Hippocampal formation (tissue), 2 donors: ENCODE data around the gene CNKSR2.

ENCODE experiments used
- DNase-seq, 2 donors: peaks; one replicate each; lab custom pipeline; 2025; lab: John Stamatoyannopoulos, UW

Gene CNKSR2

GRCh38 chrX:21374163-21374993 is at the start of gene CNKSR2:
Gene CNKSR2 (plus strand): TSS chrX:21374418. CDS start chrX:21374898, 480 bp downstream.
- peak in 1 of 2 donors; percentile 6 for DNase-seq

- DNase-seq: no peak
Measured at GRCh38 chrX:21354725-21355124, 19.5 kb upstream of the CNKSR2 start.

- DNase-seq: no peak
Measured at GRCh38 chrX:21355831-21356230, 18.4 kb upstream of the CNKSR2 start.

- no peak for DNase-seq
Measured at GRCh38 chrX:21369613-21370012, 4.6 kb upstream of the CNKSR2 start.

GRCh38 chrX:21373001-21373400 is 1.2 kb upstream of the CNKSR2 start:
- DNase-seq: no peak

- no peak for DNase-seq
Measured at GRCh38 chrX:21373637-21374162, 518 bp upstream of the CNKSR2 start.

GRCh38 chrX:21374994-21375707 is 933 bp downstream of the CNKSR2 start:
- DNase-seq: no peak

GRCh38 chrX:21375708-21376009 is 1.4 kb downstream of the CNKSR2 start:
- DNase-seq: no peak

GRCh38 chrX:21376636-21377035 is 2.4 kb downstream of the CNKSR2 start:
- DNase-seq: no peak

- DNase-seq: no peak
Measured at GRCh38 chrX:21379991-21380390, 5.8 kb downstream of the CNKSR2 start.

GRCh38 chrX:21382715-21383114 is 8.5 kb downstream of the CNKSR2 start:
- no peak for DNase-seq

- no peak for DNase-seq
Measured at GRCh38 chrX:21383546-21383945, 9.3 kb downstream of the CNKSR2 start.

GRCh38 chrX:21384178-21384577 is 10.0 kb downstream of the CNKSR2 start:
- no peak for DNase-seq

GRCh38 chrX:21394792-21395191 is 20.6 kb downstream of the CNKSR2 start:
- DNase-seq: no peak

- DNase-seq: no peak
Measured at GRCh38 chrX:21398426-21398825, 24.2 kb downstream of the CNKSR2 start.

- DNase-seq: no peak
Measured at GRCh38 chrX:21400408-21401121, 26.3 kb downstream of the CNKSR2 start.

- no peak for DNase-seq
Measured at GRCh38 chrX:21408307-21408706, 34.1 kb downstream of the CNKSR2 start.

- no peak for DNase-seq
Measured at GRCh38 chrX:21408788-21409187, 34.6 kb downstream of the CNKSR2 start.

GRCh38 chrX:21412029-21412428 is 37.8 kb downstream of the CNKSR2 start:
- no peak for DNase-seq

- no peak for DNase-seq
Measured at GRCh38 chrX:21412883-21413282, 38.7 kb downstream of the CNKSR2 start.

GRCh38 chrX:21427086-21427485 is 52.9 kb downstream of the CNKSR2 start:
- DNase-seq: no peak

- no peak for DNase-seq
Measured at GRCh38 chrX:21437036-21437435, 62.8 kb downstream of the CNKSR2 start.

GRCh38 chrX:21438792-21439191 is 64.6 kb downstream of the CNKSR2 start:
- no peak for DNase-seq
